Fibroblast of peridontal ligament (primary cell): ENCODE data around the gene P4HTM.

Source experiments
- DNase-seq: peaks from one replicate; pipeline ENCODE4 v3.0.0-alpha.2; 2010; ENCODE audit errors: extremely low read depth

The P4HTM gene

GRCh38 chr3:48989796-48990635 lies at the start of gene P4HTM:
Gene P4HTM (plus strand): TSS chr3:48990241. CDS start chr3:48990257, 16 bp downstream.
- peak; percentile 92 for DNase-seq

GRCh38 chr3:48945432-48945831 lies 44.6 kb upstream of the P4HTM start:
- no peak for DNase-seq

GRCh38 chr3:48945891-48946549 lies 44.0 kb upstream of the P4HTM start:
- no peak for DNase-seq

GRCh38 chr3:48949376-48949717 lies 40.7 kb upstream of the P4HTM start:
- no peak for DNase-seq

GRCh38 chr3:48950051-48950450 lies 40.0 kb upstream of the P4HTM start:
- no peak for DNase-seq

- no peak for DNase-seq
Observed at GRCh38 chr3:48951764-48952163, 38.3 kb upstream of the P4HTM start.

- no peak for DNase-seq
Observed at GRCh38 chr3:48952510-48953118, 37.4 kb upstream of the P4HTM start.

- no peak for DNase-seq
Observed at GRCh38 chr3:48957006-48957705, 32.9 kb upstream of the P4HTM start.

- DNase-seq: peak; percentile 73
Observed at GRCh38 chr3:48960841-48961413, 29.1 kb upstream of the P4HTM start.

GRCh38 chr3:48962340-48962739 lies 27.7 kb upstream of the P4HTM start:
- DNase-seq: no peak

GRCh38 chr3:48962939-48963338 lies 27.1 kb upstream of the P4HTM start:
- DNase-seq: no peak

- no peak for DNase-seq
Observed at GRCh38 chr3:48963591-48963990, 26.4 kb upstream of the P4HTM start.

GRCh38 chr3:48966367-48966766 lies 23.7 kb upstream of the P4HTM start:
- DNase-seq: peak; percentile 34

GRCh38 chr3:48966876-48967361 lies 23.1 kb upstream of the P4HTM start:
- peak; percentile 62 for DNase-seq

- no peak for DNase-seq
Observed at GRCh38 chr3:48970586-48970985, 19.5 kb upstream of the P4HTM start.

GRCh38 chr3:48974076-48974864 lies 15.8 kb upstream of the P4HTM start:
- no peak for DNase-seq

GRCh38 chr3:48979451-48979850 lies 10.6 kb upstream of the P4HTM start:
- no peak for DNase-seq

GRCh38 chr3:48980295-48980694 lies 9.7 kb upstream of the P4HTM start:
- DNase-seq: no peak

GRCh38 chr3:48982016-48982415 lies 8.0 kb upstream of the P4HTM start:
- no peak for DNase-seq

GRCh38 chr3:48982686-48983085 lies 7.4 kb upstream of the P4HTM start:
- no peak for DNase-seq

- DNase-seq: no peak
Observed at GRCh38 chr3:48983096-48983495, 6.9 kb upstream of the P4HTM start.
